Testis (tissue), 2 donors: Measurements from ENCODE around the gene EPS8L2.

ENCODE experiments used
- CTCF ChIP-seq, 3 experiments: fragments of 450-650 bp in 2 of 3; fragments of 200-600 bp in 1 of 3; sonication (generic) in 1 of 3; IDR thresholded peaks; one replicate each; pipeline ENCODE4 v1.5.1; 2016 to 2019; ENCODE audit warnings: antibody characterized with exemption in 3 of 3, mild to moderate bottlenecking in 2 of 3, moderate library complexity in 1 of 3
- POLR2A ChIP-seq: fragments of 450-650 bp; IDR thresholded peaks from one replicate; pipeline ENCODE4 v1.6.1; 2017; ENCODE audit warnings: antibody characterized with exemption, mild to moderate bottlenecking, moderate library complexity

DNA sequence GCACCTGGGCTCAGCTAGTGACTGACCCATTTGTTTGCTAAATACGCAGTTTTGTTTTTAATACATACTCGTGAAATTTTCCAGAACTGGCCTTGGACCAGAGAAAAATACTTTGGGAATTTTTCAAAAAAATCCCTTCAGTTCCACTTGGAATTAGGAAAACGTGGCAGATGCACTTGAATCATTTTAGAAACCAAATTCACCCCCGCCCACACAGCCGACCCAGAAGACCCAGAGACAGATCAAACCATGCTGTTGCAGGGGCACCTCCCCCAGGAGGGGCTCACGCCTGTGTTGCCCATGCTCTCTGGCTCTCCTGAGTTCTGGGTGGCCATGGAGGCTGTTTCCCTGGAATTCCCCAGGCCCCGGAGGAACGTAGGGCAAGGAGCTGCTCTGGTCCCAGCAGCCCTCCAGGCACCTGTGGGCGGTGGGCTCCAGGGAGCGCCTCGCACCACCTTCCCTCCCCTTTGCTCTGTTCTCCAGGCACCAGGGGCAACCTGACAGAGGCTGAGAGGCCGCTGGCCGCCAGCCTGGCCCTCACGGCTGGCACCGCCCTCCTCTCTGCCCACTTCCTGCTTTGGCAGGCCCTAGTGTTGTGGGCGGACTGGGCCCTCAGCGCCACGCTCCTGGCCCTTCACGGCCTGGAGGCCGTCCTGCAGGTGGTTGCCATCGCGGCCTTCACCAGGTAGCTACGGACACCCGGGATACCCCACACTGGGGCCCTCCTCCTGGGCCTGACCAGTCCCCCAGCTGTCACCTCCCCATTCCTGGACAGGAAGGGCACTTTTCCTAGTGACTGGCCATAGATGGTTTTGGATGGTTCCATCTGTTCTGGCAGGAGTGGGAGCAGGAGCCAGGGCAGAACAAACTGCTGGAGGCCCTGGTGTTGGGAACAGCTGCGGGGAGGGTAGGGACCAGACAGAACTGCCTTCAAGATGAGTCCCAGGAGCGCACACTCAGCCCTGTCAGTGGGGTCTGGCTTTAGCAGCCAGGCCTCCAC is 3.3 kb upstream of the EPS8L2 start:
- no peak for TF ChIP-seq CTCF (IDR thresholded peaks at IDR 0.05)
- no peak for TF ChIP-seq POLR2A
